ENCODE results near the gene AIMP2.
"Not testable (repeated sequence)": the region's sequence is repeated elsewhere in the genome, so short reads cannot be mapped to it uniquely, and the experiment has no call there.

AIMP2 gene

GRCh38 chr7:6008668-6009611, at the start of gene AIMP2, which contains the start of gene PMS2:
Gene AIMP2, plus strand, starts transcription at chr7:6009272. Its CDS starts 92 bp downstream, at chr7:6009364.
Gene PMS2, minus strand, starts transcription at chr7:6009049. Its CDS starts 30 bp downstream, at chr7:6009019.
- DNase-seq = peak; percentile 97 to 100 (median 99)
- intact Hi-C loops (cut with DNase I) = loop anchor here (2.0 kb wide), 1 partner anchor 98 kb away; no protein-coding TSS in a partner anchor

DNA sequence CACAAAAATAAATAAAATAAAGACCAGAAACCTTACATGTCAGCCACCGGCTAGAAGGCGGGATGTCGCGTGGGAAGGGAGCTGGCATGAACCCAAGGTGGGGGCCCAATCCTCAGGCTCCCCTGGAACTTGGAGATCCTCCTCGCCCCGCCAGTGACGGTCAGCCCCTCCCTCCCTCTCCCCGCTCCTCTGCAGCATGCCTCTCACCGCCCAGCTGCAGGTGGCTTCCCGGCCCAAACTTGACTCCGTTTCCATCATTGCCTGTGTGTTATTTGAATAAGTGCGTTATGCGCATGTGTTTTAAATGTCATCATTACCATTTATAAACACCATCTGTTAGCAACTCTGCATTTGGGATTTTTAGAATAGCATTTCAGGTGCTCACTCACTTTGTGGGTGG, 45.9 kb upstream of the AIMP2 start:
- peak in 4 of 10 donors; percentile 29 to 77 (median 66) for DNase-seq
- intact Hi-C loops (cut with DNase I) = not testable (repeated sequence)

GRCh38 chr7:5963810-5964209, 45.3 kb upstream of the AIMP2 start:
- intact Hi-C loops (cut with DNase I); DNase-seq: not testable (repeated sequence)

- DNase-seq; intact Hi-C loops (cut with DNase I): not testable (repeated sequence)
These were observed 38.6 kb upstream of the AIMP2 start, which contains the start of gene RSPH10B for GRCh38 chr7:5970347-5970911. Gene RSPH10B, minus strand, starts transcription at chr7:5970689. Its CDS starts 3,573 bp downstream, at chr7:5967116.

DNA sequence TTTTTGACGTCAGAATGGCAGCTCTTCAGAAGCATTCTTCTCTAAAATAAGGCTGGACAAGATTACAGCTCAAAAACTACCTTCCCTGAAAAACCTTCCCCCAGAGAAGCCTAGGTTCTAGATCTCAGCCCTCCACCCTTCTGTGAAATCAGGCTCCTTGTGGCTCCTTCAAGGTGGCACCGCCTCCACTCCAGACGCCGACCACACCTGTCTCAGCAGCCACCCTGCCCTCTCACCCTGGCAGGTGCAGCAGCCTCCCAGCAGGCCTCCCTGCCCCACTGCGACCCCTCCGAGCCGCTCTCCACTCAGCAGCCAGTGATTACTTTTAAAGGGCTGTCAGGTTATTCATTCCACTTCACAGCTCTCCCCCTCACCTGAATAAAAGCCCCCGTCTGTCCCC, 35.5 kb upstream of the AIMP2 start:
- intact Hi-C loops (cut with DNase I); DNase-seq: not testable (repeated sequence)

DNA sequence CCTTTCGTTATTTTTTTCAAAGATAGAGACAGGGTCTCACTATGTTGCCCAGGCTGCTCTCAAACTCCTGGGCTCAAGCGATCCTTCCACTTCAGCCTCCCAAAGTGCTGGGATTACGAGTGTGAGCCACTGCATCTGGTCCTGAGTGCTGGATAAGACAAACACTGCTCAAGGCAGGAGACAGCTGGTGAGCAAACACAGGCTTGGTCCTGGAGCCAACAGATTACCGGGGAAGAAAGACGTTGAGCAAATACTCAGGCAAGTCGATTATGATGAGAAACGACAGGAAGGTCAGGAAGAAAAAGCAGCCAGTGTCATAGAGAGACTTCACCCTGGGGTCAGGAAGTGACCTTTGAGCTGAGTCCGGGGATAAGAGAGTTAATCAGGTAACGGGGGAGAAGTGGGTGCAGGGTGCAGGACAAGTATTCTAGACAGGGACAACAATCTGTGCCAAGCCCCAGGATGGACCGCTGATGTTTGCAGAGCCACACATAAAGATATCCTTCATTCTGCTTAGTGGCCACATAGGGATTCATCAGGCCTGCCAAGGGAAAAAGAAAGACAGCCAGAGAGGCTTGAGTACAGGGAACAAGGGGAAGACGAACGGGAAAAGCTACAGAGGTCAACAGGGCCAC, 29.3 kb upstream of the AIMP2 start:
- intact Hi-C loops (cut with DNase I); DNase-seq: not testable (repeated sequence)

GRCh38 chr7:5987061-5987460, 22.0 kb upstream of the AIMP2 start:
- intact Hi-C loops (cut with DNase I) = not testable (repeated sequence)

DNA sequence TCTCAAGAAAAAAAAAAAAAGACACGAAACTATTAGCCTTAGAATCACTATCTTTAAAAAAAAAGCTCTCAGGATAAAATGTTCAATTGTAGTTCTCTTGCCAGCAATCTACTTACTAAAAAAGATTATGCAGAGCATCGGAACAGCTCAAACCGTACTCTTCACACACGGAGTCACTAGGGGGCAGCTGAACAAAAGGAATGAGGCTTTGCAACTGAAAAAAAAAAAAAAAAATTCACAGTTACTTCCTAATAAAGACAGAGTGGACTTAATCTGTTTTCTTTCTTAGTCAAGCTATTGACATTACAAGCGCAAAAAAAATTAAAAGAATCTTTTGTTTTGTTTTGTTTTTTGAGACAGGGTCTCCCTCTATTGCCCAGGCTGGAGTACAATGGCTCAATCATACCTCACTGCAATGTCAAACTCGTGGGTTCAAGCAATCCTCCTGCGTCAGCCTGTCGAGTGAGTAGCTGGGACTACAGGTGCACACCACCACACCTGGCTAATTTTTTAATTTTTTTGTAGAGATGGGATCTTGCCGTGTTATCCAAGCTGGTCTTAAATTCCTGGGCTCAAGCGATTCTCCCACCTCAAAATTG, 11.8 kb upstream of the AIMP2 start:
- intact Hi-C loops (cut with DNase I) = loop anchor here (5.0 kb wide), 1 partner anchor 325 kb away; no protein-coding TSS in a partner anchor
- peak in 4 of 10 donors; percentile 17 to 44 (median 22) for DNase-seq

More at GRCh38 chr7:5987061-5987460, 22.0 kb upstream of the AIMP2 start:
- DNase-seq = not testable (repeated sequence)

DNA sequence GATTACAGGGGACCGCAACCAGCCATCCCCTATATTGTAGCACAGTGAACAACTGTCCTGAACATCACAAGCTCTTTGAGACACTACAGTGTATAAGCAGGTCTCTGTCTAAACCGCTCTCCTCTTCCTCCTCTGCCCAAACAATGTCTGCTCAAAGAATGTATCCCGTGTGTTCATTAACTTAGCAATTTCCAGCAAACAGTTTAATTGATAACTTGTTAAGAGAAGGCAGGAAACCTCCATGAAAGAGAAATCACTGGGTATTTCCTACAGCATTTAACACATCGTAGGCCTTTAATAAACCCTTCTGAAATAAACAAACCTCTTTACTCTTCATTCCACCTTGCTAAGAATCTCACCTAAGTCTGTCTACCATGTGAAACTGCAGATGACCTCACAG, 1.7 kb upstream of the AIMP2 start:
- intact Hi-C loops (cut with DNase I) = no loop called here
- no peak for DNase-seq

DNA sequence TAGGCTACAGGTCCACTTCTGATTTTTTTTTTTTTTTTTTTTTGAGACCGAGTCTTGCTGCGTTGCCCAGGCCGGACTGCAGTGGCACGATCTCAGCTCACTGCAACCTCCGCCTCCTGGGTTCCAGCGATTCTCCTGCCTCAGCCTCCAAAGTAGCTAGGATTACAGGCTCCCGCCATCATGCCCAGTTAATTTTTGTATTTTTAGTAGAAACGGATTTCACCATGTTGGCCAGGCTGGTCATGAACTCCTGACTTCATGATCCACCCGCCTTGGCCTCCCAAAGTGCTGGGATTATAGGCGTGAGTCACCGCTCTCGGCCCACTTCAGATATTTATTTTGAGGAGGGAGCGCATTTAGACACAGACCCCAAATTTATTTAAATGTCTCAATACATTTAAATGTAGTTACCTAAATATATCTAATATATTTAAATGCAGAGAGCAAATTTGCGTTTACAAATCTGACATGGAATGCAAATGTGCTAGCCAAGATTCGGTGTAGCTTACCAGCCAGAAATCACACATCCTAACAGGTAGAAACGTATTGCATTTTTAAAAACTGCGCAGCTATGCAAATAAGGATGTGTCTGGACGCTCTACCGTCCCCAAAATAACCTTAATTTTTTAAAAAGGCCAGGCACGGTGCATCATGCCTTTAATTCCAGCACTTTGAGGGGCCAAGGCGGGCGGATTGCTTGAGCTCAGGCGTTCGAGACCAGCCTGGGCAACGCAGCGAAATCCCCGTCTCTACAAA, 1.1 kb upstream of the AIMP2 start:
- intact Hi-C loops (cut with DNase I) = loop anchor here (2.0 kb wide), 1 partner anchor 99 kb away; no protein-coding TSS in a partner anchor
- DNase-seq = not testable (repeated sequence)

DNA sequence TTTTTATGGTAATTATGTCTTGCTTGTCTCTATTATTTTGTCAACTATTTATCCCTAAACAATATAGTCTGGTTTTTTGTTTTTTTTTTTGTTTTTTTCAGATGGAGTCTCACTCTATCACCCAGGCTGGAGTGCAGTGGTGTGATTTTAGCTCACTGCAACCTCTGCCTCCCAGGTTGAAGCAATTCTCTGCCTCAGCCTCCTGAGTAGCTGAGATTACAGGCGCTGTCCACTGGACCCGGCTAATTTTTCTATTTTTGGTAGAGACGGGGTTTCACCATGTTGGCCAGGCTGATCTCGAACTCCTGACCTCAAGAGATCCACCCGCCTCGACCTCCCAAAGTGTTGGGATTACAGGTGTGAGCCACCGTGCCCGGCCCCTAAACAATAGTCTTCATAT, 1.3 kb downstream of the AIMP2 start:
- DNase-seq; intact Hi-C loops (cut with DNase I): not testable (repeated sequence)

GRCh38 chr7:6011541-6011940, 2.5 kb downstream of the AIMP2 start:
- intact Hi-C loops (cut with DNase I) = no loop called here
- no peak for DNase-seq

DNA sequence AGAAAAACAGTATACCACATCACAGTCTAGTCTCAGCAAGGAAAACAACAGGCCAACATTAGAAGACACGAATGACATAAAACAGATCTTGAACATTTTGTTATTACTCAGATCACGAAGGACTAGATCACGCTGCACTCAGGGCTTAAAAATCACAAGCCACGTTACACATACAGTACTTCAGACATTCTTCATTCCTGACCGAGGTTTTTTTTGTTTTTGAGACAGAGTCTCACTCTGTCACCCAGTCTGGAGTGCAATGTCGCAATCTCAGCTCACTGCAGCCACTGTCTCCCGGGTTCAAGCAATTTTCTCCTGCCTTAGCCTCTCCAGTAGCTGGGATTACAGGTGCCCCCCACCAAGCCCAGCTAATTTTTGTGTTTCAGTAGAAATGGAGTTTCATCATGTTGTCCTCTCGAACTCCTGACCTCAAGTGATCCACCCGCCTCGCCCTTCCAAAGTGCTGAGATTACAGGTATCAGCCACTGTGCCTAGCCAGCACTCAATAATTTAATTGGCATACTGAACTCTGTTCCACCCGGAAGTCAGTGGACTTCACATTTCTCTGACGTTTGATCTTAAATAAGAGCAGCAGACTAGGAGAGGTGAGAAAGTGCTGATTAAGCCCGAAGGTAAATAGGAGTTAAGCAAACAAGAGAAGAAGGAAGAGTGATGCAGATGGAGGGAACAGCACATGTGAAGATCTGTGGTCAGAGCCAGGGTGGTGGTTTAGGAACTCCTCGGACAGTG, 3.5 kb downstream of the AIMP2 start:
- intact Hi-C loops (cut with DNase I) = no loop called here
- DNase-seq = no peak

DNA sequence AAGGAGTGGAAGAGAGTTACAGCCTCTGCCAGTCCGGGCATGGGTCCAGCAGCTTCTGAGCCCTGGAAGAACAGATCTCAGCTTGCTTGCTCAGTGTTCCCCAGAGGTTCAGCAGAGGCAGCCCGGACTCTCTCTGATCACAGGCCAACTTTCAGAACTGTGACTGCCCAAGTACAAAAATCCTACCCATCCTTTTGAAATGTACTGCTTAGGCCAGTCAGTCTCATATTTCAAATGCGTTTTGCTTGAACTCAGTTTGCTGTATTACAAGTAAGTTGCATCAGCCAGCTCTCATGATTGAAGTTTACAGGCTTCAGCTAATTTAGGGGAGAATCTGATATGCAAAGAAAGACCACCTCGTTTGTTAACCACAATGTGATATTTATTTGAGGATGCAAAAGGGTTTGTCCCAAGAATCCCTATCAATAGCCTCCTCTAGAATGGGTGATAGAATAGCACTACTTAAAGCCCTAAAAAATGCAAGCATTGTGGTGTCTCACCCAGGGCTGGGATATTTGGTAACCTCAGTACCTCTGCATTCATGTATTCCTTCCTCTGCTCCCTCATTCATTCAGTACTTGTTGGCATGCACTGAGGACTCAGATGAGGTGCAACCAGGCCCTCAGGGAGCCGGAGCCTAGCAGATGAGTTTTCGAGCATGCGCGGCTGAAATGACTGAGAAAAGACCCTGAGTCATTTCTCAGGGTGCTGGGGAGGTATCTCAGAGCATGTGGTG, 7.0 kb downstream of the AIMP2 start:
- intact Hi-C loops (cut with DNase I) = no loop called here
- DNase-seq = peak in 5 of 10 donors; percentile 21 to 88 (median 45)

DNA sequence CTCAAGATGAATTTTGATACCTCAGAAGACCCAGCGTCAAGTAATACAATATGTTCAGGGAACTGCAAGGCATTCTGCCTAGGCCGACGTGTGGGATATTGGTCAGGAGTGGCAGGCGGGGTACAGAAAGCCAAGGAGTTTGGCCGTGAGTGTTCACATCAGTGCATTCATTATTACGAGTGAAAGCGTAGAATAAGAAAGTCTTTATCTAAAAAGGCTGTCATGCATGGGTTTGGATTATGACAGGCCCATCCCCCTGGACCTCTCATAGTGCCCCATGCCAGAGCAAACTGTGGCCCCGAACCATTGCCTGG, 7.5 kb downstream of the AIMP2 start:
- no peak for DNase-seq
- intact Hi-C loops (cut with DNase I) = no loop called here

DNA sequence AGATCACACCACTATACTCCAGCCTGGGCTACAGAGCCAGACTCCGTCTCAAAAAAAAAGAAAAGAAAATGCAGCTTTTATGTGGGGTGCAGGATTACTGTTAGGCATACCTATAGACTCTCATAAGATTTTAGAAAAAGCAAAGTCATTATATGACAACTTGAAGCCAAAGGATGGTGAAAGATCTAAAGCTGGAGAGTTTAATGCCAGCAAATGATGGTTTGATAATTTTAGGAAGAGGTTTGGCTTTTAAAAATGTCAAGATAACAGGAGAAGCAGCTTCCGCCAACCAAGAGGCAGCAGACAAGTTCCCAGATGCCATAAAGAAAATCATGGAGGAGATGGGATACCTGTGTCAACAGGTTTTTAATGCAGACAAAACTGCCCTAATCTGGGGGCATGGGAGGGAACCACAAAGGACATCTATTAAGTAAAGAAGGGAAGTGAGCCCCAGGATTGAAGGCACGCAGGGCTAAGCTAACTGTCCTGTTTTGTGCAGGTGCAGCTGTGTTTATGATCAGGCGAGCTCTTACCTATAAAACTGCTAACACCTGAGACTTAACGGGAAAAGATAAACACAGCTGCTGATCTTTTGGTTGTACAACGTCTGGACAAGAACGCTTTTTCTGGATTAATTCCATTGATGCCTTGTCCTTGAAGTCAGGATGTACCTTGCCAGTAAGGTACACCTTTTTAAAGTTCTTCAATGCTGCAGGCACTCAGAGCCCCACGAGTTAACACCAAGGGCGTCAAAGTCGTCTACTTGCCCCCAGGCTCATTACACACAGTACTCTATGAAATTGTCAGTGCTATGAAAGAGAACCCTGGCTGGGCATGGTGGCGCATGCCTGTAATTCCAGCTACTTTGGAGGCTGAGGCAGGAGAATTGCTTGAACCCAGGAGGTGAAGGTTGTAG, 11.6 kb downstream of the AIMP2 start:
- no peak for DNase-seq
- intact Hi-C loops (cut with DNase I) = no loop called here

GRCh38 chr7:6022707-6023106, 13.6 kb downstream of the AIMP2 start:
- DNase-seq = no peak
- intact Hi-C loops (cut with DNase I) = no loop called here
